ENCODE results near the gene FOLR1. TPM values are rescaled to one million over a fixed set of nuclear protein-coding genes. Genes with fewer than 3 reads are reported as not detected.

The FOLR1 gene
- total and polyA plus RNA-seq, 11 donors, result 0.08 to 0.79 (median 0.30) TPM; not detected in 7

DNA sequence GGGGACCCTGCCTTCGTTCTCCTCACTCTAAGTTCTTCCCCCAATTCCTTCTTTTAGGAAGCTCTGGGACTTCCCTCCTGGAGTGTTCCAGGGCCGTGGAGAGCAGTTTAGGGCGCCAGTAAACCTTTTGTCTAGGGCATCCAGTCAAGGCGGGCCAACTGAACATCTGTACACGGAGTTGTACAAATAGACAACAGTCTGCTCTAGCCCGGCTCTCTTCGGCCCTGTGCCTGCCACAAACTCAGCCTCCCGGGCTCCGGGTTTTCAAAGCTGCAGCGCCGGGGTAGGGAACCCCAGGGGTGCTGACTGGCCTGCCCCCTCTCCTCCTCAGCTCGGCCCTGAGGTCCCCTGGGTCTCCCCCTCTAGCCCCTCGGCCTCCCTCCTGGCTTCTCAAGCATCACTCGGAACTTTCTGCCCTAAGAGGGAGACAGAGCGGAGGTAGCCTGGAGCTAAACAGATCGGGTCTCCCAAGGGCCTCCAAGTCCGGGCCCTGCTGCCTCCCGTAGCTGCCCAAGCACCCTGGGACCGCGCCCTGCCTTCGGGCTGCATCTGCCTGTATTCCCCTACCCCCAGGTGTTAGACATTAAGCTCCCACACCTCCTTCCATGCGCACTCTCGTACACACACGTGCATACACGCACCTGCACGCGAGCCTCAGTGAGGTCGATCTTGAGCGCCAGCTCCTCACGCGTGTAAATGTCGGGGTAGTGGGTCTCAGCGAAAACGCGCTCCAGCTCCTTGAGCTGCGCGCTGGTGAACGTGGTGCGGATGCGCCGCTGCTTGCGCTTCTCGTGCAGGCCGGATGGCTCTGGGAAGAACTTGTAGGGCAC, 48.7 kb downstream of the FOLR1 start:
- WGBS, 4 donors, result 7 to 22% (median 13%) methylated on average over 35 to 44 of the region's 44 CpGs
- no peak for TF ChIP-seq POLR2A (IDR thresholded peaks at IDR 0.05)
- no peak for TF ChIP-seq CTCF (IDR thresholded peaks at IDR 0.05)
- ATAC-seq (peak in 2 of 4 donors; percentile 1 to 3), DNase-seq (no peak)
- Histone ChIP-seq H3K36me3 (peaks cover 0 to 27% (median 23%) of the 10 kb centered on the region in 9 donors), H3K27me3 (peaks cover 31 to 65% (median 51%) of the 10 kb centered on the region in 9 donors), H3K4me1 (peaks cover 4 to 53% (median 31%) of the 10 kb centered on the region in 12 donors), H3K9me3 (no peaks in the 10 kb centered on the region), H3K27ac (peak overlapping the region in 8 of 12 donors; percentile 28 to 78 (median 46)), H3K4me3 (peak overlapping the region in 10 of 12 donors; percentile 23 to 56 (median 47))
- intact Hi-C loops (cut with DNase I), result no loop called here

GRCh38 chr11:72241291-72241781, 49.4 kb downstream of the FOLR1 start:
- H3K36me3 ChIP-seq, result peaks cover 0 to 21% (median 17%) of the 10 kb centered on the region in 9 donors
- WGBS, 4 donors, result 19 to 29% (median 23%) methylated on average over 20 of the region's 20 CpGs
- no peak for TF ChIP-seq CTCF (IDR thresholded peaks at IDR 0.05)
- no peak for TF ChIP-seq POLR2A (IDR thresholded peaks at IDR 0.05)
- no peak for DNase-seq
- no peaks in the 10 kb centered on the region for H3K9me3 ChIP-seq
- intact Hi-C loops (cut with DNase I), result no loop called here
- peaks cover 4 to 50% (median 31%) of the 10 kb centered on the region in 12 donors for H3K4me1 ChIP-seq
- no peak overlapping the region for H3K27ac ChIP-seq
- H3K27me3 ChIP-seq, result peaks cover 31 to 72% (median 57%) of the 10 kb centered on the region in 9 donors
- no peak overlapping the region for H3K4me3 ChIP-seq
- no peak for ATAC-seq

DNA sequence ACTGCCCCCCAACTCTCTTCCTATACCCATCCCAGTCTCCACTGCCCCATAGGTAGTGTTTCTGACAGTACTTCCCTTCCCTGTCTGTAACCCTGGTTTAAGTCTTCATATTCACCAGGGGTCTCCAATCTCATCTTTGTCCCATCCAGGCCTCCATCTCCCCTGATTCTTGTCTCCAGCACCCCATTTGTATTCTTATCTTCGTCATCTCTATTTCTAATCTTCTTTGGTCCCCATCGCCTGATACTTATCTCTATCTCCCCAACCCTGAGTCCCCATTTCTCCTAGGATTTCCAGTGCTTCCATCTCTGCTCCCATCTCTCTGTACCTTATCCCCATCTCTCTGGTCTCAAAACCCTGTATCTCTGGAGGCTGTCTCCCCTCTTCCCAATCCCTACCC, 50.2 kb downstream of the FOLR1 start:
- no peak for DNase-seq
- 94 to 96% (median 95%) methylated on average over 2 of the region's 2 CpGs for WGBS, 4 donors
- Histone ChIP-seq H3K4me3 (no peak overlapping the region), H3K27ac (no peak overlapping the region), H3K4me1 (peaks cover 4 to 49% (median 31%) of the 10 kb centered on the region in 12 donors), H3K9me3 (no peaks in the 10 kb centered on the region), H3K36me3 (peaks cover 0 to 13% (median 9%) of the 10 kb centered on the region in 9 donors), H3K27me3 (peaks cover 31 to 80% (median 65%) of the 10 kb centered on the region in 9 donors)
- no peak for ATAC-seq
- intact Hi-C loops (cut with DNase I), result no loop called here
- TF ChIP-seq CTCF (IDR thresholded peaks at IDR 0.05) (no peak), POLR2A (IDR thresholded peaks at IDR 0.05) (no peak)
